CD14-positive monocyte (primary cell): ENCODE data around the gene LRCH1. TPM values are rescaled to one million over a fixed set of nuclear protein-coding genes. Genes with fewer than 3 reads are reported as not detected.

Experiments used
- DNase-seq, 3 donors: peaks; one replicate each; pipeline ENCODE4 v3.0.0-alpha.2; 2011 to 2022
- H2AFZ ChIP-seq: 2 replicates; pipeline ENCODE4 v1.6.0; 2012; ENCODE audit warnings: mild to moderate bottlenecking, low read depth, low read length, inconsistent platforms; ENCODE audit not compliant: insufficient read depth, poor library complexity, severe bottlenecking
- H3K27ac ChIP-seq, 2 donors: 1 replicate in 1 of 2; 2 replicates in 1 of 2; pipeline ENCODE4 v1.5.1; 2012 to 2013; ENCODE audit warnings: low read length in 2 of 2, control low read depth in 1 of 2, inconsistent platforms in 1 of 2, low read depth in 1 of 2, mild to moderate bottlenecking in 1 of 2
- H3K27me3 ChIP-seq, 2 donors: one replicate each; pipeline versions ENCODE4 v1.6.0 to v1.6.1; 2011 to 2013; ENCODE audit warnings: low read length in 2 of 2; ENCODE audit not compliant: control insufficient read depth in 2 of 2, insufficient read depth in 2 of 2
- H3K36me3 ChIP-seq, 2 donors: replicated peaks in 1 of 2; 1 replicate in 1 of 2; 2 replicates in 1 of 2; pipeline versions ENCODE4 v1.5.1 to v1.6.1; 2012 to 2013; ENCODE audit warnings: low read length in 2 of 2, control low read depth in 1 of 2, inconsistent platforms in 1 of 2, mild to moderate bottlenecking in 1 of 2; ENCODE audit not compliant: insufficient read depth in 2 of 2, control insufficient read depth in 1 of 2
- H3K4me1 ChIP-seq, 2 donors: 1 replicate in 1 of 2; 2 replicates in 1 of 2; pipeline versions ENCODE4 v1.5.1 to v1.6.1; 2012 to 2013; ENCODE audit warnings: low read length in 2 of 2, control low read depth in 1 of 2, inconsistent platforms in 1 of 2, mild to moderate bottlenecking in 1 of 2, moderate library complexity in 1 of 2; ENCODE audit not compliant: insufficient read depth in 2 of 2, control insufficient read depth in 1 of 2
- H3K4me2 ChIP-seq: replicated peaks from 2 replicates; pipeline ENCODE3; 2012; ENCODE audit warnings: low read length, moderate library complexity, mild to moderate bottlenecking; ENCODE audit not compliant: poor library complexity, severe bottlenecking; ENCODE audit errors: extremely low read depth
- H3K4me3 ChIP-seq, 3 experiments: fragments of 200-600 bp in 1 of 3; sonication (generic) in 1 of 3; replicated peaks in 1 of 3; 1 replicate in 2 of 3; 2 replicates in 1 of 3; pipeline ENCODE4 v1.5.1; 2011 to 2013; ENCODE audit warnings: low read length in 3 of 3, mild to moderate bottlenecking in 3 of 3, control low read depth in 2 of 3, low read depth in 2 of 3, inconsistent platforms in 1 of 3, moderate library complexity in 1 of 3
- H3K79me2 ChIP-seq: 2 replicates; pipeline ENCODE4 v1.6.0; 2012; ENCODE audit warnings: mild to moderate bottlenecking, control low read depth, inconsistent platforms, low read length, moderate library complexity; ENCODE audit not compliant: insufficient read depth
- H3K9ac ChIP-seq: 2 replicates; pipeline ENCODE4 v1.6.0; 2017; ENCODE audit warnings: low read length, mild to moderate bottlenecking; ENCODE audit not compliant: insufficient read depth, poor library complexity, severe bottlenecking
- H3K9me3 ChIP-seq, 2 donors: replicated peaks in 1 of 2; 1 replicate in 1 of 2; 2 replicates in 1 of 2; pipeline versions ENCODE4 v1.5.1 to v1.6.1; 2012 to 2013; ENCODE audit warnings: low read length in 2 of 2, control low read depth in 1 of 2; ENCODE audit not compliant: control insufficient read depth in 1 of 2, insufficient read depth in 1 of 2
- H4K20me1 ChIP-seq: 2 replicates; pipeline ENCODE4 v1.6.0; 2012; ENCODE audit warnings: mild to moderate bottlenecking, low read length, control low read depth, moderate library complexity; ENCODE audit not compliant: insufficient read depth
- H3K27ac Mint-ChIP-seq, 7 donors: one replicate each; pipeline ENCODE4 v1.8.0; 2020; ENCODE audit warnings: mild to moderate bottlenecking in 7 of 7, mixed read lengths in 7 of 7, moderate library complexity in 6 of 7, inconsistent platforms in 2 of 7
- H3K27me3 Mint-ChIP-seq, 3 donors: one replicate each; pipeline ENCODE4 v1.8.0; 2021 to 2022; ENCODE audit warnings: low read depth in 3 of 3, mild to moderate bottlenecking in 3 of 3, mixed read lengths in 3 of 3, moderate library complexity in 3 of 3, inconsistent platforms in 1 of 3
- H3K36me3 Mint-ChIP-seq, 2 donors: one replicate each; pipeline ENCODE4 v1.8.0; 2020; ENCODE audit warnings: mixed read lengths in 2 of 2, inconsistent platforms in 1 of 2, mild to moderate bottlenecking in 1 of 2
- H3K4me1 Mint-ChIP-seq: one replicate; pipeline ENCODE4 v1.8.0; 2020; ENCODE audit warnings: mild to moderate bottlenecking, mixed read lengths
- H3K4me3 Mint-ChIP-seq, 2 donors: one replicate each; pipeline ENCODE4 v1.8.0; 2020; ENCODE audit warnings: mild to moderate bottlenecking in 2 of 2, mixed read lengths in 2 of 2, moderate library complexity in 1 of 2
- H3K9me3 Mint-ChIP-seq, 7 donors: one replicate each; pipeline ENCODE4 v1.8.0; 2020 to 2022; ENCODE audit warnings: mixed read lengths in 7 of 7, mild to moderate bottlenecking in 6 of 7, moderate library complexity in 6 of 7, inconsistent platforms in 2 of 7
- WGBS: methylation state at CpG from one replicate; pipeline ENCODE4 v1.1.5; 2013; ENCODE audit warnings: missing lambda C conversion rate; ENCODE audit not compliant: insufficient coverage; 5-methylcytosine and 5-hydroxymethylcytosine counted together
- intact Hi-C, 2 donors: fragments of 100-400 bp; cut with micrococcal nuclease; formaldehyde crosslinking; loops; one replicate each; pipeline versions ENCODE4 v1.15.0 to v1.15.1; 2023
- polyA plus RNA-seq, 3 donors: library from polyadenylated mRNA; depleted of rRNA in 1 of 3; unstranded in 2 of 3; stranded (reverse) in 1 of 3; fragments of 300-500 nt in 2 of 3; fragments of >200 nt in 1 of 3; fragmentation: Illumina TruSeq in 2 of 3; gene quantifications; 1 replicate in 2 of 3; 2 replicates in 1 of 3; pipeline ENCODE4 v1.2.3, GENCODE V29; 2012 to 2021
- TF ChIP-seq, protein P1 (sequence below): fragments of 200-600 bp; IDR thresholded peaks from one replicate; pipeline ENCODE4 v1.8.0; 2022; ENCODE audit warnings: antibody characterized with exemption, mild to moderate bottlenecking

LRCH1 gene
- polyA plus RNA-seq, 3 donors, result 0.88 to 7.1 (median 2.1) TPM

GRCh38 chr13:46572752-46573431 is 19.9 kb downstream of the LRCH1 start:
- Mint-ChIP-seq H3K27me3 (peaks cover 0 to 2% (median 0%) of the 10 kb centered on the region in 3 donors), H3K4me3 (no peak overlapping the region), H3K9me3 (no peaks in the 10 kb centered on the region), H3K27ac (no peak overlapping the region), H3K4me1 (peaks cover 36% of the 10 kb centered on the region), H3K36me3 (peaks cover 0 to 5% of the 10 kb centered on the region in 2 donors)
- peaks cover 70% of the 10 kb centered on the region for H3K79me2 ChIP-seq
- H3K4me2 ChIP-seq, result no peak overlapping the region
- intact Hi-C loops, result no loop called here
- WGBS, result no CpG with 5 or more reads among the region's 6 CpGs
- no peak overlapping the region for H3K27ac ChIP-seq
- H3K36me3 ChIP-seq, result no peaks in the 10 kb centered on the region
- H3K9ac ChIP-seq, result no peak overlapping the region
- H3K27me3 ChIP-seq, result no peaks in the 10 kb centered on the region
- no peak for DNase-seq
- peaks cover 93% of the 10 kb centered on the region for H4K20me1 ChIP-seq
- H3K9me3 ChIP-seq, result no peaks in the 10 kb centered on the region
- TF ChIP-seq, protein P1, sequence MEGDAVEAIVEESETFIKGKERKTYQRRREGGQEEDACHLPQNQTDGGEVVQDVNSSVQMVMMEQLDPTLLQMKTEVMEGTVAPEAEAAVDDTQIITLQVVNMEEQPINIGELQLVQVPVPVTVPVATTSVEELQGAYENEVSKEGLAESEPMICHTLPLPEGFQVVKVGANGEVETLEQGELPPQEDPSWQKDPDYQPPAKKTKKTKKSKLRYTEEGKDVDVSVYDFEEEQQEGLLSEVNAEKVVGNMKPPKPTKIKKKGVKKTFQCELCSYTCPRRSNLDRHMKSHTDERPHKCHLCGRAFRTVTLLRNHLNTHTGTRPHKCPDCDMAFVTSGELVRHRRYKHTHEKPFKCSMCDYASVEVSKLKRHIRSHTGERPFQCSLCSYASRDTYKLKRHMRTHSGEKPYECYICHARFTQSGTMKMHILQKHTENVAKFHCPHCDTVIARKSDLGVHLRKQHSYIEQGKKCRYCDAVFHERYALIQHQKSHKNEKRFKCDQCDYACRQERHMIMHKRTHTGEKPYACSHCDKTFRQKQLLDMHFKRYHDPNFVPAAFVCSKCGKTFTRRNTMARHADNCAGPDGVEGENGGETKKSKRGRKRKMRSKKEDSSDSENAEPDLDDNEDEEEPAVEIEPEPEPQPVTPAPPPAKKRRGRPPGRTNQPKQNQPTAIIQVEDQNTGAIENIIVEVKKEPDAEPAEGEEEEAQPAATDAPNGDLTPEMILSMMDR, result no peak
- H3K4me1 ChIP-seq, result peaks cover 10 to 11% of the 10 kb centered on the region in 2 donors
- no peak overlapping the region for H2AFZ ChIP-seq
- H3K4me3 ChIP-seq, result no peak overlapping the region

- Histone ChIP-seq H3K27ac (no peak overlapping the region), H2AFZ (no peak overlapping the region), H3K27me3 (no peaks in the 10 kb centered on the region), H3K9me3 (no peaks in the 10 kb centered on the region), H3K79me2 (peaks cover 60% of the 10 kb centered on the region), H4K20me1 (peaks cover 93% of the 10 kb centered on the region), H3K9ac (no peak overlapping the region), H3K36me3 (no peaks in the 10 kb centered on the region), H3K4me3 (no peak overlapping the region), H3K4me1 (peaks cover 12 to 14% of the 10 kb centered on the region in 2 donors), H3K4me2 (no peak overlapping the region)
- intact Hi-C loops, result no loop called here
- peaks cover 48% of the 10 kb centered on the region for H3K4me1 Mint-ChIP-seq
- TF ChIP-seq, protein P1, result no peak
- H3K27ac Mint-ChIP-seq, result no peak overlapping the region
- no peaks in the 10 kb centered on the region for H3K9me3 Mint-ChIP-seq
- WGBS, result 67% methylated on average over 2 of the region's 3 CpGs
- no peak overlapping the region for H3K4me3 Mint-ChIP-seq
- peaks cover 0 to 7% of the 10 kb centered on the region in 2 donors for H3K36me3 Mint-ChIP-seq
- peaks cover 0 to 2% (median 1%) of the 10 kb centered on the region in 3 donors for H3K27me3 Mint-ChIP-seq
- DNase-seq, result no peak
Measured at GRCh38 chr13:46575301-46575771, 22.4 kb downstream of the LRCH1 start.
